GM23338 (cell line): ENCODE results near the gene LIX1L.

Source experiments
- EZH2 ChIP-seq: fragments of 200-600 bp; sonication (generic); IDR thresholded peaks from one replicate; pipeline ENCODE4 v1.8.0; 2017; ENCODE audit warnings: antibody characterized with exemption, mild to moderate bottlenecking, low read depth; ENCODE audit not compliant: unreplicated experiment
- EZH2phosphoT487 ChIP-seq: fragments of 200-600 bp; sonication (generic); IDR thresholded peaks from one replicate; pipeline ENCODE4 v1.8.1; 2018; ENCODE audit warnings: antibody characterized with exemption; ENCODE audit not compliant: unreplicated experiment
- POLR2AphosphoS5 ChIP-seq: IDR thresholded peaks from 2 replicates; pipeline ENCODE4 v1.6.1; 2016; ENCODE audit warnings: antibody characterized with exemption, low read depth

- no peak for TF ChIP-seq POLR2AphosphoS5
- no peak for TF ChIP-seq EZH2
- TF ChIP-seq EZH2phosphoT487: no peak
These were observed 19.2 kb upstream of the LIX1L start for GRCh38 chr1:145977016-145977415.
